GM21528 (cell line): Measurements from ENCODE around the gene USP9Y.
"Not testable (repeated sequence)": the region's sequence is repeated elsewhere in the genome, so short reads cannot be mapped to it uniquely, and the experiment has no call there.

Experiments
- ATAC-seq: cut with Tn5 transposase; IDR thresholded peaks from one replicate; pipeline ENCODE4 v1.9.1; 2021; ENCODE audit warnings: mild to moderate bottlenecking, moderate library complexity; ENCODE audit not compliant: unreplicated experiment, low FRiP score

Gene USP9Y

GRCh38 chrY:12701181-12701695, at the start of gene USP9Y:
USP9Y (plus strand) TSS chrY:12701231; CDS start chrY:12709448, 8,217 bp downstream.
- ATAC-seq: no peak

GRCh38 chrY:12651621-12652036, 49.4 kb upstream of the USP9Y start:
- ATAC-seq: no peak

- ATAC-seq: peak; percentile 69
These were observed 39.0 kb upstream of the USP9Y start for GRCh38 chrY:12661745-12662681.

- ATAC-seq: peak; percentile 47
These were observed 38.1 kb upstream of the USP9Y start for GRCh38 chrY:12662745-12663591.

GRCh38 chrY:12663845-12664244, 37.2 kb upstream of the USP9Y start:
- ATAC-seq: not testable (repeated sequence)

- ATAC-seq: no peak
These were observed 22.9 kb upstream of the USP9Y start for GRCh38 chrY:12678111-12678510.

- no peak for ATAC-seq
These were observed 19.5 kb upstream of the USP9Y start for GRCh38 chrY:12681535-12681934.

GRCh38 chrY:12688337-12688736, 12.7 kb upstream of the USP9Y start:
- ATAC-seq: no peak

- no peak for ATAC-seq
These were observed 944 bp upstream of the USP9Y start for GRCh38 chrY:12700087-12700486.

- no peak for ATAC-seq
These were observed 1.1 kb downstream of the USP9Y start for GRCh38 chrY:12702174-12702573.

- ATAC-seq: no peak
These were observed 9.4 kb downstream of the USP9Y start for GRCh38 chrY:12710460-12710859.

- no peak for ATAC-seq
These were observed 14.3 kb downstream of the USP9Y start for GRCh38 chrY:12715376-12715775.

GRCh38 chrY:12729746-12730145, 28.7 kb downstream of the USP9Y start:
- no peak for ATAC-seq

GRCh38 chrY:12733625-12734024, 32.6 kb downstream of the USP9Y start:
- ATAC-seq: no peak

GRCh38 chrY:12734051-12734450, 33.0 kb downstream of the USP9Y start:
- ATAC-seq: no peak

- ATAC-seq: no peak
These were observed 40.4 kb downstream of the USP9Y start for GRCh38 chrY:12741414-12741813.

- no peak for ATAC-seq
These were observed 41.7 kb downstream of the USP9Y start for GRCh38 chrY:12742725-12743124.

- no peak for ATAC-seq
These were observed 43.1 kb downstream of the USP9Y start for GRCh38 chrY:12744091-12744490.

GRCh38 chrY:12749293-12749692, 48.3 kb downstream of the USP9Y start:
- ATAC-seq: no peak

- no peak for ATAC-seq
These were observed 51.8 kb downstream of the USP9Y start for GRCh38 chrY:12752856-12753255.

GRCh38 chrY:12756021-12756420, 55.0 kb downstream of the USP9Y start:
- ATAC-seq: no peak
